Fibroblast of pulmonary artery (primary cell): ENCODE results near the gene RFX6.

Experiments used
- DNase-seq: peaks from one replicate; pipeline ENCODE4 v3.0.0-alpha.2; 2010; ENCODE audit warnings: low read depth
- H3K4me3 ChIP-seq: replicated peaks from 2 replicates; pipeline ENCODE4 v1.5.1; 2011; ENCODE audit warnings: low read depth, mild to moderate bottlenecking, control low read depth, low read length, moderate library complexity
- CTCF ChIP-seq: IDR thresholded peaks from 2 replicates; pipeline ENCODE4 v1.5.1; 2011; ENCODE audit warnings: mild to moderate bottlenecking, control low read depth, low read length, inconsistent platforms; ENCODE audit errors: missing control alignments

RFX6 gene

GRCh38 chr6:116877743-116878142 lies 701 bp downstream of the RFX6 start:
- no peak for DNase-seq
- TF ChIP-seq CTCF, result no peak
- H3K4me3 ChIP-seq, result no peak overlapping the region

- peak; percentile 3 for DNase-seq
- peak; percentile 6 for TF ChIP-seq CTCF
- no peak overlapping the region for H3K4me3 ChIP-seq
Measured at GRCh38 chr6:116881236-116881635, 4.2 kb downstream of the RFX6 start.

GRCh38 chr6:116883005-116883404 lies 6.0 kb downstream of the RFX6 start:
- peak; percentile 2 for DNase-seq
- TF ChIP-seq CTCF, result no peak
- H3K4me3 ChIP-seq, result no peak overlapping the region

GRCh38 chr6:116884530-116884929 lies 7.5 kb downstream of the RFX6 start:
- DNase-seq, result no peak
- TF ChIP-seq CTCF, result no peak
- no peak overlapping the region for H3K4me3 ChIP-seq

GRCh38 chr6:116887168-116887567 lies 10.1 kb downstream of the RFX6 start:
- H3K4me3 ChIP-seq, result no peak overlapping the region
- DNase-seq, result no peak
- TF ChIP-seq CTCF, result no peak

GRCh38 chr6:116887894-116888293 lies 10.9 kb downstream of the RFX6 start:
- no peak overlapping the region for H3K4me3 ChIP-seq
- no peak for TF ChIP-seq CTCF
- DNase-seq, result no peak

GRCh38 chr6:116888732-116889360 lies 11.8 kb downstream of the RFX6 start:
- no peak for DNase-seq
- no peak overlapping the region for H3K4me3 ChIP-seq
- no peak for TF ChIP-seq CTCF
